Testis (tissue), 2 donors: ENCODE measurements around the gene CCR7.

Experiments
- POLR2A ChIP-seq: fragments of 450-650 bp; IDR thresholded peaks from one replicate; pipeline ENCODE4 v1.6.1; 2017; ENCODE audit warnings: antibody characterized with exemption, mild to moderate bottlenecking, moderate library complexity
- TF ChIP-seq, protein P1 (sequence below), 3 experiments: fragments of 450-650 bp in 2 of 3; fragments of 200-600 bp in 1 of 3; sonication (generic) in 1 of 3; IDR thresholded peaks; one replicate each; pipeline ENCODE4 v1.5.1; 2016 to 2019; ENCODE audit warnings: antibody characterized with exemption in 3 of 3, mild to moderate bottlenecking in 2 of 3, moderate library complexity in 1 of 3

DNA sequence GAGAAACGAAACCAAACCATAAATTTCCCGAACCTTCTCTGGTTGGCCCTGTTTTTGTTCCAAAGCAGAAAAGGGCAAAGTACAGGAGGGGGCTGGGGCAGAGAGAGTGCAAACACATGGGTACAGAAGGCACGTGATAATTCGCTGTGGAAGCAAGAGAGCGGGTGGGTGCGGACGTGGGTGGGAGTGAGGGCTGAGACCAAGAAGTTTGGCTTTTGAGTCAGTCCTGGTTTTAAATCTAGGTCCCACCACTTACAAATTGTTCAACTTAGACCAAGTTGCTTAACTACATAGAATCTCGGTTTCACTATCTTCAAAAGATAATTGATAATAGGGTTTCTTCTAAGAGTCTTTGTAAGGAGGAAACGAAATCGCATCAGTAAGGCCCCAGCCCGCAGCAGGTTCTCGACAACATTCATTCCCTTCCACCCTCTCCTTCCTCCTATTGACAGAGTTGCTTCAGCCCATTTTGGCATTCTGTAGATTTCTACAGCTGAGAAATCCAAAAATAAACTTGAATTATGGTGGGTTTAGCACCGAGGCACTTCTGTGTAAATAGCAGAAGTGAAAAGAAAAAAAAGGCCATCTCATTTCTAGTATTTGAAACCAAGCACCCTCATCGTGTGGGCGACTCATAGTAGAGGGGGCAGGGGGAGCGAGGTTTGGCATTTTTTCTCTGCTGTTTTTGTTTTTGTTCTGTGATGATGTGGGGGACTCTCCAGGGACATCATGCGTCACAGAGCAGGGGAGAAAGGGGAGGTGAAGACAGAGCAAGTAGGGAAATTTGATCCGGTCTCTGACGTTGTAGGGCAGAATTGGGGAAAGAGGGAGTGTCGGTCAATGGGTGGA lies 33.6 kb upstream of the CCR7 start:
- TF ChIP-seq POLR2A, result no peak
- TF ChIP-seq, protein P1, sequence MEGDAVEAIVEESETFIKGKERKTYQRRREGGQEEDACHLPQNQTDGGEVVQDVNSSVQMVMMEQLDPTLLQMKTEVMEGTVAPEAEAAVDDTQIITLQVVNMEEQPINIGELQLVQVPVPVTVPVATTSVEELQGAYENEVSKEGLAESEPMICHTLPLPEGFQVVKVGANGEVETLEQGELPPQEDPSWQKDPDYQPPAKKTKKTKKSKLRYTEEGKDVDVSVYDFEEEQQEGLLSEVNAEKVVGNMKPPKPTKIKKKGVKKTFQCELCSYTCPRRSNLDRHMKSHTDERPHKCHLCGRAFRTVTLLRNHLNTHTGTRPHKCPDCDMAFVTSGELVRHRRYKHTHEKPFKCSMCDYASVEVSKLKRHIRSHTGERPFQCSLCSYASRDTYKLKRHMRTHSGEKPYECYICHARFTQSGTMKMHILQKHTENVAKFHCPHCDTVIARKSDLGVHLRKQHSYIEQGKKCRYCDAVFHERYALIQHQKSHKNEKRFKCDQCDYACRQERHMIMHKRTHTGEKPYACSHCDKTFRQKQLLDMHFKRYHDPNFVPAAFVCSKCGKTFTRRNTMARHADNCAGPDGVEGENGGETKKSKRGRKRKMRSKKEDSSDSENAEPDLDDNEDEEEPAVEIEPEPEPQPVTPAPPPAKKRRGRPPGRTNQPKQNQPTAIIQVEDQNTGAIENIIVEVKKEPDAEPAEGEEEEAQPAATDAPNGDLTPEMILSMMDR (IDR thresholded peaks at IDR 0.05), result no peak
